ENCODE results near the gene PLEKHA6.

PLEKHA6 gene

DNA sequence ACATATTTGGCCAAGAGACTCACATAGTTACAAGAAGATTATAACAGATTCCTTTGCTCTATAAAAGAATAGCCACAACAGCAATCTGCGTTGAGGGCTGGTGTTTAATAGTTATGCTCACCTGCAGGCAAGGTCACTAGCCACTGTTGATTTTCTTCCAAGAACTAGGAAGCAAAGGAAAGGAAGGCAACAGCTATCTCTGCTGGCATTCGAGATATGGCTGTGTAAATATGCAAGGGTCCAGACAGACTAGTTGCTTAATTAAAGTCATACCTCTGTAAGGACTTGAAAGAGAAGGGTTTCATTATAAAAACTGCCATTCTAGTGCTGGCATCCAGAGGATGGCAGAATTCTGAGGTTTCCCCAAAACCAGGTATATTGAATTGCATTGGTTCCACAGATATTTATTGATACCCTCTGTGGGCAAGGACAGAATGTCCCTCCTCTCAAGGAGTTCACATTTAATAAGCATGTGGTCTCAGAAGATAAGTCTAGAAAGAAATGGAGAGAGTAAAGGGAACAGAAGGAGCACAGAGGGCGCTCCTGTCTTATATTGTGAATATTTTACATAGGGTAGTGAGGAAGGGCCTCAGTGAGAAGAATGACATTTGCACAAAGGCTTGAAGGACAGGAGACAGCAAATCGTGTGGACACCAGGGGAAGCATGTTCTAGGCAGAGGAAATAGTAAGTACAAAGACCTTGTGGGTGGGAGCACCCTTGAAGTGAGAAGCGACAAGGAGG is 23.6 kb upstream of the PLEKHA6 start:
- Histone ChIP-seq H3K9ac (no peak overlapping the region), H3K36me3 (no peaks in the 10 kb centered on the region), H3K4me2 (no peak overlapping the region), H4K20me1 (no peaks in the 10 kb centered on the region), H3K9me3 (no peaks in the 10 kb centered on the region), H3K27ac (no peak overlapping the region), H3K4me3 (no peak overlapping the region), H3K4me1 (peaks cover 13% of the 10 kb centered on the region), H3K27me3 (peaks cover 23% of the 10 kb centered on the region)
- TF ChIP-seq Cebpa-rat (IDR thresholded peaks at IDR 0.05), result no peak

DNA sequence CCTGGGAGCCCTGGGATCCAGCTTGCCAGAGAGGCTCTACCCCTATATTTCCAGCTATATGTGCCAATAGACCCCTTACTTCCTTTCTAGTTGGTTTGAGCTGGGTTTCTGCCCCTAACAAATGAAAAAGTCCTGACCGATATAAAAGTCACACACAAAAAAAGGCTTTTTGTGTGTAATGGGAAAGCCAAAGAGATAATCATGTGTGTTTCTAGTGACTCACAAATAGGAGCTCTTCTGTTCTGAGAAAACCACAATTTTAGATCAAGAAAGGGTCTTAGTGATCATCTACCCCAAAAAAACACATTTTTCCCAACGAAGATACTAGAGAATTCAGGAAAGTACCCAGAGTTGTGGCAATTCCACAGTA is 23.0 kb upstream of the PLEKHA6 start:
- Histone ChIP-seq H3K4me1 (peaks cover 20% of the 10 kb centered on the region), H3K9me3 (no peaks in the 10 kb centered on the region), H3K27me3 (peaks cover 29% of the 10 kb centered on the region), H3K27ac (no peak overlapping the region), H4K20me1 (0 out of 2 replicates have a peak, but pooled peaks cover 3% of the 10 kb centered on the region), H3K4me2 (peak overlapping the region; percentile 87), H3K4me3 (peak overlapping the region; percentile 52), H3K9ac (peak overlapping the region; percentile 57), H3K36me3 (no peaks in the 10 kb centered on the region)
- no peak for TF ChIP-seq Cebpa-rat (IDR thresholded peaks at IDR 0.05)

DNA sequence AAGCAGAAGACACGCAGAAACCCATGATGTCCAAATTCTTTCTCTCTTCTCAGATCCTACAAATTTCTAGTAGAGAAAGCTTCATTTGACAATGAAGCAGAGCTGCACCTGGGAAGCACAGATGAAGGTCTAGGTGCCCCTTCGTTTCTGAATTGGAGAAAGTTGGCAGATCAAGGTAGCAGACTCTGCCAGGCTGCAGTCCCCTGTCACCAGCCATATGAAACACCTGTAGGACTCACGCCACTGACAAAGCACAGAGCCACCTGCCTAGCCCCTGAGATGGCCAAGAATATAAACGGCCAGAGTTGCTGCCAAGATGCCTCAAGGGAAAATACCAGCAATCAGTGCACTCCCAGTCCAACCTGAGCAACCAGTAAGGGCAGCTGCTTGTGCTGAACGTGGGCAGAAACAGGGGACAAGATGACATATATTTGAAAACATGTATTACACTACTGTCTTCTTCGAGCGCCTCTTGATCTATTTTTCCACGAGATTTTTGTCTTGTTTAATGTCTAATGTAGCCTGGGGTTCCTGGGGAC is 20.6 kb upstream of the PLEKHA6 start:
- Histone ChIP-seq H3K4me2 (no peak overlapping the region), H3K27me3 (peaks cover 52% of the 10 kb centered on the region), H3K9me3 (no peaks in the 10 kb centered on the region), H3K9ac (no peak overlapping the region), H4K20me1 (0 out of 2 replicates have a peak, but pooled peaks cover 6% of the 10 kb centered on the region), H3K4me1 (peaks cover 23% of the 10 kb centered on the region), H3K4me3 (no peak overlapping the region), H3K36me3 (no peaks in the 10 kb centered on the region), H3K27ac (no peak overlapping the region)
- TF ChIP-seq Cebpa-rat (IDR thresholded peaks at IDR 0.05), result no peak

DNA sequence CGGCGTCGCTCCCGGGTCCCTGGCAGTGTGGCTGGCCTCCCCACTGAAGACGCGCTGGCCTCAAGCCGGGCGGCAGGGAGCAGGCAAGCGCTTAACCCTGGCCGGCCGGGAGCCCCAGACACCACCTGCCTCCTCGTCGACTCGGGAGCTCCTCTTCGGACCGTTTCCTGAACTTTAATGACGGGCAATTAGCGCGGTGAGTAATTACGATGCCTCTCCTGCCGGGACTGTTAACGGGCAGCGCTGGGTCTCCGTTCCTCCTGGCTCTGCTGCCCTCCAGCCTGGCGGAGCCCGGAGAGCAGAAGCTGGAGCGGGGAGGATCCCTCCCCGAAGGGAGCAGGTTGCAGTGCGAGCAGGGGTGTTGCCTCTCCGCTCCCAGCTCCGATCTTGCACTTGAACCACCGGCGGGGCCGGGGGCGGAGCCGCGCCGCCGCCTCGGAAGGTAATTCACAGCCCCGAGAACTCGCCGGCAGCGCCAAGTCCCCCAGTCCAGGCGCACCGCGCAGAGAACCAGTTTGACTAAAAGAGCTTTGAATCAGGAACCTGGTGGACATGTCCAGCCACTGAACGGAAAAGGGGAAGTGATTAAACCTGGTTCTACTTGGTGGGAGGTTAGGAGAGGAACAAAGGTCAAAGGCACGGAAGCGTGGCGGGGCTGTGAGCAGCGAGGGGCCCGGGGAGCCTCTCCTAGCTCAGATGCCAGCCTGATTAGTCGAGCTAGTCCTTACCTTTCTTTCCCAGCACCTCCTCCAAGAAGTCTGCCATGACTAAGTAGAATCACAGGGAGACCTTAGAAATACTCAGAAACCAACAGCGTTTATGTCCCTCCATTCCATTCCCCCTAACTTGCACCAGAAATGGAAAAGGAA is 18.3 kb upstream of the PLEKHA6 start:
- Histone ChIP-seq H3K9ac (0 out of 2 replicates have a peak overlapping the region, but pooled peaks have one; percentile 22), H3K4me1 (peaks cover 23% of the 10 kb centered on the region), H3K27me3 (peaks cover 53% of the 10 kb centered on the region), H3K9me3 (no peaks in the 10 kb centered on the region), H3K27ac (no peak overlapping the region), H3K4me2 (peak overlapping the region; percentile 86), H3K36me3 (no peaks in the 10 kb centered on the region), H4K20me1 (0 out of 2 replicates have a peak, but pooled peaks cover 6% of the 10 kb centered on the region), H3K4me3 (peak overlapping the region; percentile 59)
- TF ChIP-seq Cebpa-rat (IDR thresholded peaks at IDR 0.05), result no peak

DNA sequence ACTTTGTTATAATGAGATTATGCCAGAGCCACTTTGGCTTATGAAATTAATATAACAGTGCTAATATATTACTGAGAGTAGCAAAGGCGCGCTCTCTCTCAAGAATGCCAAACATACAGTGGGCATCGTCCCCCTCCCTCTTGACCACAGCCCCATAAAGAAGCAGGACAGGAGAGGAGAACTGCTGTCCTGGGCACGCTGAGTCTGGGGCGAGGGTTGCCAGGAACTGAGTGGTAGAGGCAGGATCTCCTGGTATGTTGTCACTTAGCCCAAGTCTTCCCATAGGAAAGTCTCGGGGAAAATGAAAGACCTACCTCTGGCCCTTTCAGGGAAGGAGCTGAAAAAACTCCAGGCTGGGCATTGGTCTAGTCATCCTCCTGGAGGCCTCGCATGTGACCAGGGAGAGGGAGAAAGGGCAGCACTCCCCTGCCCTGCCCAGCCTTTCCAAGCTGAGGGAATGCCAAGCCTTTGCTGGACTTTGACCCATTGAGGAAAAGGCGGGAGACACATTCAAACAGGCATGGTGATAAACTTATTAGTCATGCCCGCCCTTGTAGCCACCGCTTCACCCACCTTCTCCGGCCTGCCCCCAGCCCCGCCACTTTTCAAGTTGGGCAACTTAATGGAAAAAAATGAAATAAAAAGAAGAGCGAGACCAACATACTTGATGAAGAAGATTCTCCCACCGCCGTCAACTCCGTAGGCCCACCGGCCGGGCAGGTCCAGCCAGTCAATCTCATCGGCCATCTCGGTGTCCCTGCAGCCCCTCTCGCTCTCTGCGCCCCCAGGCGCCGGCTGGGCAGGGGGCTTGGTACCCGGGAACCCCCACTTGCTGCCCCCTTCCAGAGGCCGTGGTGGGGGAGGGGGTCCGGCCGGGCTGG is 17.4 kb upstream of the PLEKHA6 start:
- no peak overlapping the region for H3K9ac ChIP-seq
- peaks cover 53% of the 10 kb centered on the region for H3K27me3 ChIP-seq
- 0 out of 2 replicates have a peak, but pooled peaks cover 6% of the 10 kb centered on the region for H4K20me1 ChIP-seq
- H3K36me3 ChIP-seq, result no peaks in the 10 kb centered on the region
- peak overlapping the region; percentile 86 for H3K4me2 ChIP-seq
- H3K4me1 ChIP-seq, result peaks cover 16% of the 10 kb centered on the region
- TF ChIP-seq Cebpa-rat (IDR thresholded peaks at IDR 0.05), result no peak
- H3K9me3 ChIP-seq, result no peaks in the 10 kb centered on the region
- H3K27ac ChIP-seq, result no peak overlapping the region
- peak overlapping the region; percentile 59; the same call in 1 of the 2 replicates for H3K4me3 ChIP-seq

DNA sequence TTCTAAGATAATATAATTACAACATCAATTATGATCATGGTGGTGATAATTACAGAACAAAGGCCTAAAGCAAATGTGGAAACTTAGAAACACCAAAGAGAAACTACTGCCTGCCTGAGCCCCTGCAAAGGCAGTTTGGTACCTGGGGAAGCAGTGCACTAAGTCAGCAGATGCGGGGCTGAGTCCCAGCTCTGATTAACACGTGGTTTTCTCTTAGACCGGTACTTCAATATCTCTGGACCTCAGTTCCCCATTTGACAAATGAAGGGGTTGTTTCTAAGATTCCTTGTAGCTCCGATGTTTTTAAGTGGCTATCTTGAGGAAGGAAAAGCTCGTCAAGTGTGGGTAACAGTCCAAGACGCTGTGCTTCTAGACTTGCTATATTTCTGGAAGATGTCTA is 16.7 kb upstream of the PLEKHA6 start:
- Histone ChIP-seq H3K27ac (no peak overlapping the region), H3K4me2 (no peak overlapping the region), H3K27me3 (peaks cover 53% of the 10 kb centered on the region), H3K9me3 (no peaks in the 10 kb centered on the region), H3K9ac (no peak overlapping the region), H3K36me3 (no peaks in the 10 kb centered on the region), H3K4me3 (no peak overlapping the region), H3K4me1 (peaks cover 12% of the 10 kb centered on the region), H4K20me1 (0 out of 2 replicates have a peak, but pooled peaks cover 6% of the 10 kb centered on the region)
- TF ChIP-seq Cebpa-rat (IDR thresholded peaks at IDR 0.05), result no peak

DNA sequence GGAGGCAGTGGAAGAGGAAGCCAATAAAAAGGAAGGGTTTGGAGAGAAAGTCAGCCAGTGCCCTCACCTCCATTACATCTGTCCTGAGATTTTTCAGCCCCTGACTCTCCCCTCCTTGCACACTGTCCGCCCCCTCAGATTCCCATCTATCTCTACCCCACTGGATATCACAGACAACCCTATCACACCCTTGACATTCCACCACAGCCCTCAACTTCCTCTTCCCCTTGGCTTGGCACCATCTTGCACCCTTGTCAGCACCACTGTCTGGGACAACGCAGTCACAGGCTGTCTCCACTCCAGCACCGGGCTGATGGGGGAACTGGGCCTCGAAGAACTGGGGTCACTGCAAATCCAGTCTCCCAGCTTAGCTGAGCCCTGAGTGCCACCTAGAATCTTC is 14.2 kb upstream of the PLEKHA6 start:
- H3K4me3 ChIP-seq, result no peak overlapping the region
- H3K27ac ChIP-seq, result no peak overlapping the region
- peaks cover 36% of the 10 kb centered on the region for H3K27me3 ChIP-seq
- H3K4me2 ChIP-seq, result no peak overlapping the region
- H3K9ac ChIP-seq, result no peak overlapping the region
- H3K36me3 ChIP-seq, result no peaks in the 10 kb centered on the region
- H3K4me1 ChIP-seq, result peaks cover 12% of the 10 kb centered on the region
- H4K20me1 ChIP-seq, result 0 out of 2 replicates have a peak, but pooled peaks cover 6% of the 10 kb centered on the region
- TF ChIP-seq Cebpa-rat (IDR thresholded peaks at IDR 0.05), result no peak
- no peaks in the 10 kb centered on the region for H3K9me3 ChIP-seq

DNA sequence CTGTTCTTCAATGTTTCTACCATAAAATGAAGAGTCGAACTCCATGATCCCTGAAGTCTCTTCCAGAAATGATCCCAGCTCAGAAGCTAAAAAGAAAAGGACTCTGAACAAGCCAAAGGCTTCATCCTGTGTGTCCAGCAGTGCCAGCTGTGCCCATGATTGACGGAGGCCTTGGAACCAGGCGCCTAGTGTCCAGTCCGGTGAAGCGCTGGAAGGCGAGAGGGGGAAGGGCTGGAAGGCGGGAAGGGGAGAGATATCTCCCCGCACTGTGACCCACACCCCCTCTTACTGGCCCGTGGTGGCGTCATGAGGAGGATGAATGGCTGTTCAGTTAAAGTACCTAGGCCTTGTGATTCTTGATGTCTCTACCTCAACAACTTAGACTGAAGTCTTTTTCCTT is 10.4 kb upstream of the PLEKHA6 start:
- no peaks in the 10 kb centered on the region for H3K4me1 ChIP-seq
- TF ChIP-seq Cebpa-rat (IDR thresholded peaks at IDR 0.05), result no peak
- H3K27ac ChIP-seq, result no peak overlapping the region
- no peaks in the 10 kb centered on the region for H3K9me3 ChIP-seq
- H3K36me3 ChIP-seq, result no peaks in the 10 kb centered on the region
- no peak overlapping the region for H3K4me2 ChIP-seq
- H3K27me3 ChIP-seq, result no peaks in the 10 kb centered on the region
- no peak overlapping the region for H3K4me3 ChIP-seq
- H4K20me1 ChIP-seq, result no peaks in the 10 kb centered on the region
- no peak overlapping the region for H3K9ac ChIP-seq

All from BLaER1 (cell line).